GM20000 (cell line): ENCODE data around the gene KIRREL3.

Experiments used
- DNase-seq: peaks from one replicate; pipeline ENCODE4 v3.0.0; 2012; ENCODE audit warnings: low spot score
- CTCF ChIP-seq: IDR thresholded peaks from 2 replicates; pipeline ENCODE4 v1.5.1; 2012; ENCODE audit warnings: mild to moderate bottlenecking, control low read depth; ENCODE audit errors: extremely low read depth, missing control alignments

Gene KIRREL3

GRCh38 chr11:126915430-126915829 is 85.1 kb downstream of the KIRREL3 start:
- DNase-seq, result no peak
- no peak for TF ChIP-seq CTCF

GRCh38 chr11:126914941-126915340 is 85.6 kb downstream of the KIRREL3 start:
- DNase-seq, result no peak
- TF ChIP-seq CTCF, result no peak

DNA sequence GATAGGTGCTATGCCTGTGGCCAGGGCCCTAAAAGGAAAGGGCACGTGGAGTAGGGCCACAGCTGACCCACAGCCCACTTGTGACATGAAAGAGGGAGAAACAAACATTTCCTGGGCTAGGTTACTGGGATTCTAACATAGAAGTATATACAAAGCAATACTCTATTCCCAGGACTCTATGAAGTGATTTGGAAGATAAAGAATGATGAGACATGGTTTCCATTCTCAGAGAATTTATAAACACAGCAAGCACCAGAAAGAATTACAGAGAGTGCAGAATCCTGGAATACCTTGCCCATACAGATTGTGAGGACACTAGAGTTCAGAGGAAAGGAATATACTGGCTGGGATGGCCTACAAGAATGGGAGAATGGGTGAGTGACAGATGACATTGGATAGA is 86.4 kb downstream of the KIRREL3 start:
- no peak for TF ChIP-seq CTCF
- no peak for DNase-seq

GRCh38 chr11:126904520-126904919 is 96.0 kb downstream of the KIRREL3 start:
- no peak for TF ChIP-seq CTCF
- no peak for DNase-seq

- DNase-seq, result no peak
- no peak for TF ChIP-seq CTCF
Observed at GRCh38 chr11:126901783-126902182, 98.8 kb downstream of the KIRREL3 start.

DNA sequence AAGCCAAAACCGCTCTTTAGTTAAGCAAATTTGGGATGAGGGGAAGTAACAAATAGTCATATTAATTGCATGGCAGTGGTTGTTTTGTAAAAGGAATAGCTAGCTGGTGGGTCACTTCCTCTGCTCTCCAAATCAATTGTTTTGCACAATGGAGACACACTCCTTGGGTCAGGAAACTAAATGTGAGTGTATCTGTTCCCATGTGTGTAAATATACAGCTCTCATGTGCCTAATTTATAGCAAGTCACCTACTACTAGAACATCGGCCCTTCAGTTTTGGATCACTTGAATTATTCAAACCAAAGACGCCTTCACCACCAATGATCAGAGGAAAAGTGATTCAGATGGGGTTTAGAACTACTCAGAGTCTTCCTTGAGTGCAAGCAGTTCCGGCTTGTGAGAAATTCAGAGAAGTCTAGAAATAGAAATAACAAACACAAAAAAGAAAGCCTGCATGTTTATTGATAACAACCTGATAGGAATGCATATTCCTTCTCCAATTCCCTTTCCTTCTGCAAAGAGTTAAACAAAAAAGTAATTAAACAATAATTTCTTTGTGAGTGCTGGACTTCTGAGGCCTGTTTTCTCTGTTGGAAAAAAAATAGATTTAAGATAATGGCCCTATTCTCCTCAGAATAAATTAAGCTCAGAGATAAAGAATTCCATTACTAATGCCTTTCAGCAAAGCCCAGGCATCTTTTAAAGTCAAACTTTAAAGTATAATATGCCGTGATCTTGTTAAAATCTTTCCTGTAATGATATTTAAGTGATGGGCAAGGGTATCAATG is 100.4 kb downstream of the KIRREL3 start:
- DNase-seq, result no peak
- no peak for TF ChIP-seq CTCF

DNA sequence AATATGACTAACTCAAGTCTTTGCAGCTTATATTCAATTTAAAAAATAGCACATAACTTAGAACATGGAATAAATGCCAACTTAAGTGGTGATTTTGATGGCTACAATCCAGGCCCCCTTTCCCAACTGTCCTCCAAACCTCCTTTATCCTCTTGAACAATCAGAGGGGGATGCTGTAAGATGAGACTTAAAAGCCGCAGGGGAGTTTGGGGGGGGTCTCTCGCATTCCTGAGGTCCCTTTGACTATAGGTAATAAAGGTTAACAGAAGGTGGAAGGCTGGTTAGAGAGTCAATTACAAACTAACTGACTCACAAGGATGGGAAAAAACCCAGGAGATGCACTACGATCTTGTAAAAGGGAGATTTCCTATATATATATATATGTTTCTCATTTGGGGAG is 101.8 kb downstream of the KIRREL3 start:
- no peak for TF ChIP-seq CTCF
- no peak for DNase-seq
